IMR-90 (cell line): ENCODE measurements around the gene SLC2A6. TPM values are rescaled to one million over a fixed set of nuclear protein-coding genes. Genes with fewer than 3 reads are reported as not detected.

Source experiments
- ATAC-seq: fragments of 200-7000 bp; cut with Tn5 transposase; 2 replicates; pipeline ENCODE4 v1.9.1; 2020; ENCODE audit warnings: low read depth, mild to moderate bottlenecking, moderate library complexity
- BruUV-seq: library from RNA; stranded (reverse); fragments of 400-500 nt; replicated peaks from 2 replicates; lab custom pipeline; 2021; lab: Mats Ljungman, UMichigan
- CTCF ChIA-PET: fragments of 300-600 bp; formaldehyde crosslinking; extraction: SDS; loops from one replicate; lab custom pipeline; 2021; ENCODE audit warnings: antibody characterized with exemption; lab: Yijun Ruan, JAX
- POLR2A ChIA-PET: fragments of 300-600 bp; sonication (Branson Sonifier 250); formaldehyde crosslinking; loops from one replicate; lab custom pipeline; 2022; ENCODE audit warnings: antibody characterized with exemption; ENCODE audit not compliant: unreplicated experiment; lab: Charles Lee
- DNase-seq: peaks from one replicate; pipeline ENCODE4 v3.0.0; 2013
- H2AFZ ChIP-seq: replicated peaks from 2 replicates; pipeline ENCODE3; 2013; ENCODE audit warnings: low read length, mild to moderate bottlenecking; ENCODE audit not compliant: poor library complexity
- H2AK5ac ChIP-seq: 2 replicates; pipeline ENCODE4 v1.6.1; 2013; ENCODE audit warnings: low read depth, low read length, inconsistent platforms
- H2AK9ac ChIP-seq: replicated peaks from 2 replicates; pipeline ENCODE3; 2013; ENCODE audit warnings: mild to moderate bottlenecking, low read depth, low read length, moderate library complexity; ENCODE audit not compliant: poor library complexity
- H2BK120ac ChIP-seq: 2 replicates; pipeline ENCODE4 v1.6.1; 2013; ENCODE audit warnings: low read depth, low read length, inconsistent platforms
- H2BK15ac ChIP-seq: 3 replicates; pipeline ENCODE4 v1.6.1; 2013; ENCODE audit warnings: low read depth, low read length, inconsistent platforms
- H2BK20ac ChIP-seq: 2 replicates; pipeline ENCODE4 v1.6.1; 2013; ENCODE audit warnings: low read depth, mild to moderate bottlenecking, inconsistent platforms, low read length, moderate library complexity
- H2BK5ac ChIP-seq: 2 replicates; pipeline ENCODE4 v1.6.1; 2013; ENCODE audit warnings: mild to moderate bottlenecking, low read depth, low read length, inconsistent platforms; ENCODE audit not compliant: poor library complexity, severe bottlenecking
- H3K14ac ChIP-seq: replicated peaks from 2 replicates; pipeline ENCODE4 v1.6.1; 2013; ENCODE audit warnings: low read depth, low read length, inconsistent platforms
- H3K18ac ChIP-seq: 2 replicates; pipeline ENCODE4 v1.6.1; 2013; ENCODE audit warnings: low read depth, low read length, control low read depth
- H3K23ac ChIP-seq: 2 replicates; pipeline ENCODE4 v1.6.1; 2013; ENCODE audit warnings: low read depth, low read length, inconsistent platforms
- H3K27ac ChIP-seq: 2 replicates; pipeline ENCODE4 v1.5.1; 2013; ENCODE audit warnings: mild to moderate bottlenecking, control low read depth, low read length; ENCODE audit not compliant: insufficient read depth
- H3K27me3 ChIP-seq: 2 replicates; pipeline ENCODE4 v1.6.1; 2013; ENCODE audit warnings: low read length; ENCODE audit not compliant: control insufficient read depth, insufficient read depth
- H3K36me3 ChIP-seq: 2 replicates; pipeline ENCODE4 v1.6.1; 2013; ENCODE audit warnings: low read length, mixed read lengths; ENCODE audit not compliant: control insufficient read depth, insufficient read depth
- H3K4ac ChIP-seq: 2 replicates; pipeline ENCODE4 v1.6.1; 2013; ENCODE audit warnings: low read depth, low read length, inconsistent platforms
- H3K4me1 ChIP-seq: 2 replicates; pipeline ENCODE4 v1.6.1; 2013; ENCODE audit warnings: low read length, mixed read lengths; ENCODE audit not compliant: control insufficient read depth, insufficient read depth
- H3K4me2 ChIP-seq: 2 replicates; pipeline ENCODE4 v1.6.1; 2013; ENCODE audit warnings: low read depth, mild to moderate bottlenecking, control low read depth, low read length, moderate library complexity
- H3K4me3 ChIP-seq: 2 replicates; pipeline ENCODE4 v1.5.1; 2013; ENCODE audit warnings: low read depth, mild to moderate bottlenecking, control low read depth, low read length, moderate library complexity; ENCODE audit not compliant: insufficient read depth
- H3K56ac ChIP-seq: 2 replicates; pipeline ENCODE4 v1.6.1; 2013; ENCODE audit warnings: low read length, inconsistent platforms; ENCODE audit not compliant: insufficient read depth; ENCODE audit errors: extremely low read depth
- H3K79me1 ChIP-seq, 2 experiments: 2 replicates each; pipeline ENCODE4 v1.6.1; 2013; ENCODE audit warnings: low read length in 2 of 2, inconsistent platforms in 1 of 2, low read depth in 1 of 2
- H3K9ac ChIP-seq: 2 replicates; pipeline ENCODE4 v1.6.1; 2013; ENCODE audit warnings: low read depth, low read length, control low read depth
- H3K9me1 ChIP-seq: 2 replicates; pipeline ENCODE4 v1.6.1; 2013; ENCODE audit warnings: low read length, inconsistent platforms; ENCODE audit not compliant: insufficient read depth
- H3K9me3 ChIP-seq: 2 replicates; pipeline ENCODE4 v1.6.1; 2013; ENCODE audit warnings: low read length; ENCODE audit not compliant: control insufficient read depth, insufficient read depth
- H4K20me1 ChIP-seq: 2 replicates; pipeline ENCODE4 v1.6.1; 2013; ENCODE audit warnings: low read length, inconsistent platforms; ENCODE audit not compliant: insufficient read depth
- H4K5ac ChIP-seq: 2 replicates; pipeline ENCODE4 v1.6.1; 2013; ENCODE audit warnings: mild to moderate bottlenecking, low read depth, low read length, control low read depth
- H4K8ac ChIP-seq, 2 experiments: 2 replicates each; pipeline ENCODE4 v1.6.1; 2013; ENCODE audit warnings: low read depth in 2 of 2, low read length in 2 of 2, control low read depth in 1 of 2, inconsistent platforms in 1 of 2
- H4K91ac ChIP-seq: 2 replicates; pipeline ENCODE4 v1.6.1; 2013; ENCODE audit warnings: low read depth, low read length, inconsistent platforms; ENCODE audit not compliant: insufficient read depth
- BHLHE40 ChIP-seq: fragments of 150-350 bp; IDR thresholded peaks from 2 replicates; pipeline ENCODE4 v1.6.1; 2016; ENCODE audit warnings: mild to moderate bottlenecking, low read depth, low read length
- CHD1 ChIP-seq: IDR thresholded peaks from 2 replicates; pipeline ENCODE4 v1.6.1; 2012; ENCODE audit warnings: low read depth, low read length, improper control_type of control experiment
- CTCF ChIP-seq: conservative IDR thresholded peaks from 2 replicates; pipeline ENCODE4 v1.5.1; 2012; ENCODE audit warnings: mild to moderate bottlenecking, low read depth, low read length, improper control_type of control experiment
- FOS ChIP-seq: fragments of 150-350 bp; IDR thresholded peaks from 2 replicates; pipeline ENCODE4 v1.6.1; 2016; ENCODE audit warnings: low read depth, low read length
- MAFK ChIP-seq: IDR thresholded peaks from 2 replicates; pipeline ENCODE4 v1.6.1; 2012; ENCODE audit warnings: low read depth, low read length, improper control_type of control experiment
- MXI1 ChIP-seq: IDR thresholded peaks from 2 replicates; pipeline ENCODE4 v1.6.1; 2012; ENCODE audit warnings: low read depth, mild to moderate bottlenecking, low read length, moderate library complexity, borderline replicate concordance
- POLR2A ChIP-seq: IDR thresholded peaks from 2 replicates; pipeline ENCODE4 v1.6.1; 2012; ENCODE audit warnings: mild to moderate bottlenecking, low read depth, low read length
- RAD21 ChIP-seq: IDR thresholded peaks from 2 replicates; pipeline ENCODE4 v1.6.1; 2012; ENCODE audit warnings: low read length, improper control_type of control experiment
- RCOR1 ChIP-seq: IDR thresholded peaks from 2 replicates; pipeline ENCODE4 v1.6.1; 2012; ENCODE audit warnings: mild to moderate bottlenecking, low read length, improper control_type of control experiment; ENCODE audit not compliant: insufficient replicate concordance
- RFX5 ChIP-seq: IDR thresholded peaks from 2 replicates; pipeline ENCODE4 v1.8.0; 2012; ENCODE audit warnings: low read depth, mild to moderate bottlenecking, low read length, moderate library complexity
- SMC3 ChIP-seq: fragments of 150-350 bp; IDR thresholded peaks from 2 replicates; pipeline ENCODE4 v1.6.1; 2016; ENCODE audit warnings: low read depth, mild to moderate bottlenecking, antibody characterized with exemption, low read length, moderate library complexity
- WGBS, 2 experiments: methylation state at CpG; one replicate each; pipeline versions ENCODE4 v1.1.5 to v1.1.7; 2013; ENCODE audit warnings: missing lambda C conversion rate in 2 of 2; ENCODE audit not compliant: insufficient read length in 1 of 2; ENCODE audit errors: extremely low coverage in 2 of 2; 5-methylcytosine and 5-hydroxymethylcytosine counted together
- dilution Hi-C: fragments of 300-500 bp; cut with HindIII; formaldehyde crosslinking; loops from one replicate; pipeline ENCODE4 v1.14.3; 2018; ENCODE audit warnings: low sequenced_read_pairs; ENCODE audit not compliant: unreplicated experiment
- in situ Hi-C: fragments of 300-500 bp; cut with MboI; formaldehyde crosslinking; loops from 3 replicates; pipeline ENCODE4 v1.14.3; 2019; ENCODE audit warnings: low sequenced_read_pairs, inconsistent platforms, mixed read lengths
- intact Hi-C: fragments of 100-400 bp; cut with micrococcal nuclease; formaldehyde crosslinking; loops from 2 replicates; pipeline ENCODE4 v1.10.0; 2022
- polyA plus RNA-seq, 3 experiments: library from polyadenylated mRNA; depleted of rRNA; stranded (reverse); fragments of >200 nt; gene quantifications; 2 replicates each; pipeline ENCODE4 v1.2.3, GENCODE V29; 2012; ENCODE audit warnings: low replicate concordance in 1 of 3
- total RNA-seq: library from RNA; depleted of rRNA; stranded (reverse); fragments of >200 nt; gene quantifications from 2 replicates; pipeline ENCODE4 v1.2.3, GENCODE V29; 2012

SLC2A6 gene
- total and polyA plus RNA-seq, 2 of the 4 experiments (the other 2 are of a cell fraction) = 2.9 to 8.5 TPM

- no peak overlapping the region for H2AK5ac ChIP-seq
- no peak overlapping the region for H2BK120ac ChIP-seq
- no peak for ATAC-seq
- intact Hi-C loops (no loop called here), dilution Hi-C loops (no loop called here), in situ Hi-C loops (loop anchor here (25.0 kb wide), 1 partner anchor 438 kb away; the partner anchor contains the start of gene GTF3C5)
- H3K27ac ChIP-seq = no peak overlapping the region
- H2BK5ac ChIP-seq = no peak overlapping the region
- no TSS peak for BruUV-seq
- 93% methylated on average over 14 of the region's 27 CpGs; no CpG with 5 or more reads in 1 of the 2 experiments for WGBS, 2 experiments
- peaks cover 1% of the 10 kb centered on the region; the same call in 1 of the 2 replicates for H3K36me3 ChIP-seq
- no peak overlapping the region for H3K18ac ChIP-seq
- H3K14ac ChIP-seq = no peak overlapping the region
- H3K4me2 ChIP-seq = no peak overlapping the region
- H4K5ac ChIP-seq = no peak overlapping the region
- H4K20me1 ChIP-seq = no peaks in the 10 kb centered on the region
- no peak for DNase-seq
- no peak overlapping the region for H2BK20ac ChIP-seq
- no peak overlapping the region for H4K91ac ChIP-seq
- H2BK15ac ChIP-seq = no peak overlapping the region
- H3K9me3 ChIP-seq = no peaks in the 10 kb centered on the region
- no peak overlapping the region for H4K8ac ChIP-seq
- H3K56ac ChIP-seq = no peak overlapping the region
- no peak overlapping the region for H3K4ac ChIP-seq
- no peak overlapping the region for H3K9ac ChIP-seq
- POLR2A ChIA-PET = no interaction called here
- H2AFZ ChIP-seq = peak overlapping the region; percentile 29
- H3K79me1 ChIP-seq = peaks cover 0 to 10% of the 10 kb centered on the region in 2 experiments; a peak in 1 of 4 replicates
- H2AK9ac ChIP-seq = no peak overlapping the region
- TF ChIP-seq CTCF (no peak), SMC3 (no peak), CHD1 (no peak), FOS (no peak), MAFK (no peak), BHLHE40 (no peak), POLR2A (no peak), RFX5 (no peak), MXI1 (no peak), RCOR1 (no peak), RAD21 (no peak)
- no peak overlapping the region for H3K23ac ChIP-seq
- CTCF ChIA-PET = no interaction called here
- no peaks in the 10 kb centered on the region for H3K27me3 ChIP-seq
- H3K9me1 ChIP-seq = no peaks in the 10 kb centered on the region
- H3K4me3 ChIP-seq = no peak overlapping the region
- H3K4me1 ChIP-seq = peaks cover 3% of the 10 kb centered on the region; the same call in 1 of the 2 replicates
Observed at GRCh38 chr9:133475292-133476012, 3.4 kb downstream of the SLC2A6 start.
